SK-N-SH treated with all-trans-retinoic acid at 6 μM for 48 hours (cell line): ENCODE measurements around the gene LRRC52.

Experiments
- BACH2 ChIP-seq: fragments of 250-450 bp; sonication (Bioruptor Pico); IDR thresholded peaks from 2 replicates; pipeline ENCODE4 v1.9.0; 2021; ENCODE audit warnings: mild to moderate bottlenecking, borderline replicate concordance
- ESRRG ChIP-seq: fragments of 250-450 bp; sonication (Bioruptor Pico); IDR thresholded peaks from 2 replicates; pipeline ENCODE4 v1.6.1; 2021; ENCODE audit warnings: mild to moderate bottlenecking
- ISL1 ChIP-seq: fragments of 250-450 bp; sonication (Bioruptor Pico); IDR thresholded peaks from 2 replicates; pipeline ENCODE4 v2.1.2; 2022; ENCODE audit warnings: mild to moderate bottlenecking, moderate library complexity
- PATZ1 ChIP-seq: fragments of 250-450 bp; sonication (Bioruptor Pico); IDR thresholded peaks from 2 replicates; pipeline ENCODE4 v1.8.0; 2020; ENCODE audit warnings: mild to moderate bottlenecking, moderate library complexity, borderline replicate concordance
- RARB ChIP-seq: fragments of 250-450 bp; sonication (Bioruptor Pico); IDR thresholded peaks from 2 replicates; pipeline ENCODE4 v1.8.0; 2021; ENCODE audit warnings: mild to moderate bottlenecking, moderate library complexity
- ZC3H10 ChIP-seq: fragments of 250-450 bp; sonication (Bioruptor Pico); IDR thresholded peaks from 2 replicates; pipeline ENCODE4 v1.5.1; 2021; ENCODE audit warnings: mild to moderate bottlenecking, moderate library complexity

GRCh38 chr1:165565751-165566490 lies 22.1 kb downstream of the LRRC52 start:
- TF ChIP-seq BACH2 (CRISPR knock-in tag) (no peak), ESRRG (CRISPR knock-in tag) (no peak), ZC3H10 (CRISPR knock-in tag) (no peak), PATZ1 (CRISPR knock-in tag) (no peak), ISL1 (CRISPR knock-in tag) (no peak), RARB (no peak)
